ENCODE measurements around the gene DIDO1. TPM values are rescaled to one million over a fixed set of nuclear protein-coding genes. Genes with fewer than 3 reads are reported as not detected.

Gene DIDO1
- total and polyA plus RNA-seq, 9 of the 15 experiments (the other 6 are each of a cell fraction or from before 2014, with no cell fraction given) = 4.4 to 46.8 (median 31.2) TPM

DNA sequence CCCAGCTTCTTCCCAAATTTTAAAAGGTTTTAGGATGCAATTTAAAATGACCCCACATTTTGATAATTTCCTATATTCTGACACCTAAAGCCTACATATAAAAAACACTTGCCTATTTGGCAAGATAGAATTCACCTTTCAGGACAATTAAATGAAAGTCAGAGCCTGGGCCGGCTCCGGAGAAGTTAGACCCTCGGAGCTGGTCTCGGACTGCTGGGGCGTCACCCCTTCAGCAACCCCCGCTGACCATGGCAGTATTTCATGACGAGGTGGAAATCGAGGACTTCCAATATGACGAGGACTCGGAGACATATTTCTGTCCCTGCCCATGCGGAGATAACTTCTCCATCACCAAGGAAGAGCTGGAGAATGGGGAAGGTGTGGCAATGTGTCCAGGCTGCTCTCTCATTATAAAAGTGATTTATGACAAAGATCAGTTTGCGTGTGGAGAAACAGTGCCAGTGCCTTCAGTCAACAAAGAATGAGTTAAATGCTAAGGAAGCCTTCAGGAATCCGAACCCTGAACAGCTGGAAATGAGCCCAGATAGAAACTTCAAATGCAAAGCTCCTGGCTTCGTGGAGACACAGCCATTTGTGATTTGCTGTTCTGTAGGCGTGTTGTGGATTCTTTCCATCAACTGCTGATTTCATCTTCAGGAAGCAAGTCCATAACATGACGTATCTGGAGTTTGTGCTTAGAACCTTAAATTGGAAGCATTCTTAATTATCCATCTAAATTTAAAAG lies 80.7 kb downstream of the DIDO1 start (continued):
- TF ChIP-seq, protein P1, sequence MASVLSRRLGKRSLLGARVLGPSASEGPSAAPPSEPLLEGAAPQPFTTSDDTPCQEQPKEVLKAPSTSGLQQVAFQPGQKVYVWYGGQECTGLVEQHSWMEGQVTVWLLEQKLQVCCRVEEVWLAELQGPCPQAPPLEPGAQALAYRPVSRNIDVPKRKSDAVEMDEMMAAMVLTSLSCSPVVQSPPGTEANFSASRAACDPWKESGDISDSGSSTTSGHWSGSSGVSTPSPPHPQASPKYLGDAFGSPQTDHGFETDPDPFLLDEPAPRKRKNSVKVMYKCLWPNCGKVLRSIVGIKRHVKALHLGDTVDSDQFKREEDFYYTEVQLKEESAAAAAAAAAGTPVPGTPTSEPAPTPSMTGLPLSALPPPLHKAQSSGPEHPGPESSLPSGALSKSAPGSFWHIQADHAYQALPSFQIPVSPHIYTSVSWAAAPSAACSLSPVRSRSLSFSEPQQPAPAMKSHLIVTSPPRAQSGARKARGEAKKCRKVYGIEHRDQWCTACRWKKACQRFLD (CRISPR knock-in tag; IDR thresholded peaks at IDR 0.05) = no peak
- TF ChIP-seq PHF20 (IDR thresholded peaks at IDR 0.05; ENCODE audit: partially characterized antibody) (no peak), POLR2AphosphoS2 (IDR thresholded peaks at IDR 0.05; ENCODE audit: low read length) (no peak), ZNF79 (CRISPR knock-in tag; IDR thresholded peaks at IDR 0.05; ENCODE audit: low read depth) (no peak)

DNA sequence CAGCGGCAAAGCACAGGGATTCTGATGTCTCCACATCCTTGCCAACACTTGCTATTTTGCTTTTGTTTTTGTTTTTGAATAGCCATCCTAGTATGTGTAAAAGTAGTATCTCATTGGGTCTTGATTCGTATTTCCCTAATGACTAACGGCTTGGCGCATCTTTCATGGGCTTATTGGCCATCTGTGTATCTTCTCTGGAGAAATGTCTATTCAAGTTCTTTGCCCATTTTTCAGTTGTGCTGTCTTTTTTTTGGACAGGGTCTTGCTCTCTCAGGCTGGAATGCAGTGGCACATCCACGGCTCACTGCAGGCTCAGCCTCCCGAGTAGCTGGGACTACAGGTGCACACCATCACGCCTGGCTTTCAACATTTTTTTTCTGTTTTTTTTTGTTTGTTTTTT lies 82.1 kb downstream of the DIDO1 start:
- H3K36me3 ChIP-seq (ENCODE audit: control insufficient read depth, insufficient read depth, low read length) = peaks cover 31% of the 10 kb centered on the region
- H3K27ac ChIP-seq (ENCODE audit: extremely low read depth, low read depth, low read length) = no peak overlapping the region
- no peak overlapping the region for H2AFZ ChIP-seq (ENCODE audit: low read depth, low read length)
- H4K20me1 ChIP-seq (replicated peaks; ENCODE audit: control insufficient read depth, insufficient read depth, low read length) = no peaks in the 10 kb centered on the region
- peaks cover 0 to 18% of the 10 kb centered on the region in 2 experiments; a peak in 1 of 5 replicates for H3K4me1 ChIP-seq (replicated peaks in 1 of 2; ENCODE audit: control insufficient read depth in 2 of 2, insufficient read depth in 2 of 2, low read length in 2 of 2)
- no peak overlapping the region for H3K4me2 ChIP-seq (ENCODE audit: insufficient read depth, low read length)
- ATAC-seq = no peak
- H3K79me2 ChIP-seq (ENCODE audit: control insufficient read depth, insufficient read depth, low read length) = no peaks in the 10 kb centered on the region
- no peaks in the 10 kb centered on the region for H3K9me1 ChIP-seq (ENCODE audit: control insufficient read depth, insufficient read depth, low read length)
- H3K9me3 ChIP-seq (replicated peaks; ENCODE audit: control insufficient read depth, insufficient read depth, low read depth, low read length) = no peaks in the 10 kb centered on the region
- intact Hi-C loops (cut with micrococcal nuclease) = no loop called here
- CTCF ChIA-PET (ENCODE audit: low intra/inter-chr PET ratio) = no interaction called here
- H3K9ac ChIP-seq (ENCODE audit: insufficient read depth in 1 of 2, low read depth in 2 of 2, low read length in 2 of 2) = no peak overlapping the region
- POLR2A ChIA-PET = interaction anchor here (0.7 kb wide), 1 partner anchor 33 kb away, joined by 3 read pairs; no protein-coding TSS in a partner anchor
- BruUV-seq (replicated peaks) = no TSS peak
- in situ Hi-C loops (cut with MboI) = no loop called here
- no peak overlapping the region for H3K4me3 ChIP-seq
- TF ChIP-seq MCM2 (IDR thresholded peaks at IDR 0.05; ENCODE audit: low read depth) = no peak
- TF ChIP-seq, protein P2, sequence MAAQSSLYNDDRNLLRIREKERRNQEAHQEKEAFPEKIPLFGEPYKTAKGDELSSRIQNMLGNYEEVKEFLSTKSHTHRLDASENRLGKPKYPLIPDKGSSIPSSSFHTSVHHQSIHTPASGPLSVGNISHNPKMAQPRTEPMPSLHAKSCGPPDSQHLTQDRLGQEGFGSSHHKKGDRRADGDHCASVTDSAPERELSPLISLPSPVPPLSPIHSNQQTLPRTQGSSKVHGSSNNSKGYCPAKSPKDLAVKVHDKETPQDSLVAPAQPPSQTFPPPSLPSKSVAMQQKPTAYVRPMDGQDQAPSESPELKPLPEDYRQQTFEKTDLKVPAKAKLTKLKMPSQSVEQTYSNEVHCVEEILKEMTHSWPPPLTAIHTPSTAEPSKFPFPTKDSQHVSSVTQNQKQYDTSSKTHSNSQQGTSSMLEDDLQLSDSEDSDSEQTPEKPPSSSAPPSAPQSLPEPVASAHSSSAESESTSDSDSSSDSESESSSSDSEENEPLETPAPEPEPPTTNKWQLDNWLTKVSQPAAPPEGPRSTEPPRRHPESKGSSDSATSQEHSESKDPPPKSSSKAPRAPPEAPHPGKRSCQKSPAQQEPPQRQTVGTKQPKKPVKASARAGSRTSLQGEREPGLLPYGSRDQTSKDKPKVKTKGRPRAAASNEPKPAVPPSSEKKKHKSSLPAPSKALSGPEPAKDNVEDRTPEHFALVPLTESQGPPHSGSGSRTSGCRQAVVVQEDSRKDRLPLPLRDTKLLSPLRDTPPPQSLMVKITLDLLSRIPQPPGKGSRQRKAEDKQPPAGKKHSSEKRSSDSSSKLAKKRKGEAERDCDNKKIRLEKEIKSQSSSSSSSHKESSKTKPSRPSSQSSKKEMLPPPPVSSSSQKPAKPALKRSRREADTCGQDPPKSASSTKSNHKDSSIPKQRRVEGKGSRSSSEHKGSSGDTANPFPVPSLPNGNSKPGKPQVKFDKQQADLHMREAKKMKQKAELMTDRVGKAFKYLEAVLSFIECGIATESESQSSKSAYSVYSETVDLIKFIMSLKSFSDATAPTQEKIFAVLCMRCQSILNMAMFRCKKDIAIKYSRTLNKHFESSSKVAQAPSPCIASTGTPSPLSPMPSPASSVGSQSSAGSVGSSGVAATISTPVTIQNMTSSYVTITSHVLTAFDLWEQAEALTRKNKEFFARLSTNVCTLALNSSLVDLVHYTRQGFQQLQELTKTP (IDR thresholded peaks at IDR 0.05; ENCODE audit: low read depth in 1 of 2, partially characterized antibody in 2 of 2) = peak in 1 of 2 experiments; percentile 98
- TF ChIP-seq, protein P3, sequence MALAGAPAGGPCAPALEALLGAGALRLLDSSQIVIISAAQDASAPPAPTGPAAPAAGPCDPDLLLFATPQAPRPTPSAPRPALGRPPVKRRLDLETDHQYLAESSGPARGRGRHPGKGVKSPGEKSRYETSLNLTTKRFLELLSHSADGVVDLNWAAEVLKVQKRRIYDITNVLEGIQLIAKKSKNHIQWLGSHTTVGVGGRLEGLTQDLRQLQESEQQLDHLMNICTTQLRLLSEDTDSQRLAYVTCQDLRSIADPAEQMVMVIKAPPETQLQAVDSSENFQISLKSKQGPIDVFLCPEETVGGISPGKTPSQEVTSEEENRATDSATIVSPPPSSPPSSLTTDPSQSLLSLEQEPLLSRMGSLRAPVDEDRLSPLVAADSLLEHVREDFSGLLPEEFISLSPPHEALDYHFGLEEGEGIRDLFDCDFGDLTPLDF (CRISPR knock-in tag; IDR thresholded peaks at IDR 0.05) = no peak
- TF ChIP-seq POLR2G (IDR thresholded peaks at IDR 0.05; ENCODE audit: low read depth, low read length) = no peak
- no peak for TF ChIP-seq NONO (IDR thresholded peaks at IDR 0.05; ENCODE audit: low read depth in 2 of 2, low read length in 1 of 2)
- FAIRE-seq = peak; percentile 26
- no peak for DNase-seq (ENCODE audit: extremely low read depth in 1 of 4, low spot score in 3 of 4)
- 72% methylated on average over 7 of the region's 7 CpGs for WGBS (ENCODE audit: insufficient coverage, low coverage, missing lambda C conversion rate)
- no peaks in the 10 kb centered on the region for H3K27me3 ChIP-seq (ENCODE audit: control insufficient read depth in 2 of 2, insufficient read depth in 2 of 2, low read length in 2 of 2)

Data from K562 (cell line).